H1 (cell line): Measurements from ENCODE around the gene VENTX. TPM values are rescaled to one million over a fixed set of nuclear protein-coding genes. Genes with fewer than 3 reads are reported as not detected.
A peak's percentile ranks its signal among the peaks of the same experiment; 100 is the strongest.

ENCODE experiments used
- CTCF ChIA-PET: fragments of 300-600 bp; sonication (Branson Sonifier 250); formaldehyde crosslinking; loops from one replicate; lab custom pipeline; 2021; ENCODE audit not compliant: partially characterized antibody; lab: Charles Lee
- POLR2A ChIA-PET: fragments of 300-600 bp; sonication (Branson Sonifier 250); formaldehyde crosslinking; loops from one replicate; lab custom pipeline; 2021; ENCODE audit warnings: inconsistent platforms; ENCODE audit not compliant: partially characterized antibody; lab: Charles Lee
- DNase-seq, 2 experiments: peaks; one replicate each; pipeline versions ENCODE4 v3.0.0 to v3.0.0-alpha.2; 2010 to 2022; ENCODE audit warnings: low spot score in 2 of 2, low read depth in 1 of 2, mixed read lengths in 1 of 2
- FAIRE-seq: peaks from 2 replicates; lab custom pipeline; 2011; peaks lifted over from hg19 to GRCh38; lab: Jason Lieb, UNC
- H2AFZ ChIP-seq: 2 replicates; pipeline ENCODE4 v1.8.1; 2012; ENCODE audit warnings: low read length, inconsistent platforms
- H2AK5ac ChIP-seq: 2 replicates; pipeline ENCODE4 v1.6.1; 2013; ENCODE audit warnings: low read depth, low read length
- H2BK120ac ChIP-seq: replicated peaks from 2 replicates; pipeline ENCODE3; 2013; ENCODE audit warnings: low read depth, low read length, inconsistent platforms
- H2BK12ac ChIP-seq: 2 replicates; pipeline ENCODE4 v1.6.1; 2013; ENCODE audit warnings: low read depth, low read length
- H2BK15ac ChIP-seq: 2 replicates; pipeline ENCODE4 v1.6.1; 2013; ENCODE audit warnings: low read length
- H2BK20ac ChIP-seq: 2 replicates; pipeline ENCODE4 v1.6.1; 2013; ENCODE audit warnings: low read length
- H2BK5ac ChIP-seq: 2 replicates; pipeline ENCODE4 v1.6.1; 2013; ENCODE audit warnings: low read depth, low read length
- H3K14ac ChIP-seq: 2 replicates; pipeline ENCODE4 v1.6.1; 2013; ENCODE audit warnings: inconsistent platforms; ENCODE audit not compliant: insufficient read length
- H3K18ac ChIP-seq: 2 replicates; pipeline ENCODE4 v1.6.1; 2013; ENCODE audit warnings: low read length; ENCODE audit errors: extremely low read depth
- H3K23ac ChIP-seq: 2 replicates; pipeline ENCODE4 v1.6.1; 2013; ENCODE audit warnings: inconsistent platforms; ENCODE audit not compliant: insufficient read length
- H3K23me2 ChIP-seq: 2 replicates; pipeline ENCODE4 v1.6.1; 2013; ENCODE audit warnings: low read depth, low read length
- H3K27ac ChIP-seq: 2 replicates; pipeline ENCODE4 v1.6.1; 2011; ENCODE audit warnings: low read depth, low read length, inconsistent platforms
- H3K27me3 ChIP-seq, 4 experiments: replicated peaks in 1 of 4; 1 replicate in 1 of 4; 2 replicates in 3 of 4; pipeline versions ENCODE4 v1.6.1 to v1.8.1; 2011 to 2013; ENCODE audit warnings: low read length in 3 of 4, mild to moderate bottlenecking in 3 of 4, inconsistent platforms in 2 of 4, mixed read lengths in 2 of 4, moderate library complexity in 1 of 4; ENCODE audit not compliant: control insufficient read depth in 3 of 4, insufficient read depth in 3 of 4; ENCODE audit errors: extremely low read depth in 1 of 4
- H3K36me3 ChIP-seq, 4 experiments: 2 replicates each; pipeline versions ENCODE4 v1.6.1 to v1.8.1; 2011 to 2013; ENCODE audit warnings: mild to moderate bottlenecking in 4 of 4, low read length in 3 of 4, moderate library complexity in 2 of 4, control low read depth in 1 of 4, inconsistent platforms in 1 of 4; ENCODE audit not compliant: insufficient read depth in 4 of 4, control insufficient read depth in 2 of 4
- H3K4ac ChIP-seq: replicated peaks from 2 replicates; pipeline ENCODE3; 2013; ENCODE audit warnings: low read length, low read depth, mixed read lengths, inconsistent platforms; ENCODE audit not compliant: insufficient read length
- H3K4me1 ChIP-seq, 4 experiments: replicated peaks in 1 of 4; 1 replicate in 1 of 4; 2 replicates in 3 of 4; pipeline versions ENCODE4 v1.6.1 to v1.8.1; 2011 to 2013; ENCODE audit warnings: low read length in 3 of 4, inconsistent platforms in 2 of 4, mixed read lengths in 1 of 4; ENCODE audit not compliant: insufficient read depth in 4 of 4, control insufficient read depth in 3 of 4
- H3K4me2 ChIP-seq, 2 experiments: 2 replicates each; pipeline versions ENCODE4 v1.6.1 to v1.8.1; 2011 to 2013; ENCODE audit warnings: low read depth in 2 of 2, low read length in 2 of 2, control low read depth in 1 of 2, inconsistent platforms in 1 of 2, mild to moderate bottlenecking in 1 of 2; ENCODE audit not compliant: insufficient read depth in 1 of 2
- H3K4me3 ChIP-seq, 4 experiments: fragments of 200-600, 300-600 bp in 1 of 4; sonication (generic), shearing (Covaris generic), sonication (Bioruptor Twin) in 1 of 4; 2 replicates each; pipeline versions ENCODE4 v1.5.1 to v1.8.1; 2011 to 2016; ENCODE audit warnings: low read length in 4 of 4, low read depth in 3 of 4, control low read depth in 2 of 4, inconsistent platforms in 2 of 4, mild to moderate bottlenecking in 2 of 4, mixed read lengths in 1 of 4, moderate library complexity in 1 of 4; ENCODE audit not compliant: insufficient read depth in 2 of 4; ENCODE audit errors: extremely low read depth in 1 of 4
- H3K56ac ChIP-seq: replicated peaks from 2 replicates; pipeline ENCODE3; 2013; ENCODE audit warnings: low read depth, mild to moderate bottlenecking, mixed read lengths, low read length, inconsistent platforms; ENCODE audit not compliant: insufficient read length
- H3K79me1 ChIP-seq: 2 replicates; pipeline ENCODE4 v1.6.1; 2013; ENCODE audit warnings: low read depth, low read length, control low read depth
- H3K79me2 ChIP-seq, 2 experiments: 2 replicates each; pipeline versions ENCODE4 v1.6.1 to v1.8.1; 2012 to 2013; ENCODE audit warnings: low read length in 2 of 2, mild to moderate bottlenecking in 2 of 2, inconsistent platforms in 1 of 2; ENCODE audit not compliant: insufficient read depth in 2 of 2, control insufficient read depth in 1 of 2
- H3K9ac ChIP-seq, 4 experiments: replicated peaks in 1 of 4; 1 replicate in 1 of 4; 2 replicates in 3 of 4; pipeline versions ENCODE4 v1.6.1 to v1.8.1; 2011 to 2013; ENCODE audit warnings: low read depth in 3 of 4, low read length in 3 of 4, control low read depth in 2 of 4, mild to moderate bottlenecking in 2 of 4, moderate library complexity in 2 of 4, inconsistent platforms in 1 of 4; ENCODE audit errors: extremely low read depth in 1 of 4
- H3K9me3 ChIP-seq, 2 experiments: 2 replicates each; pipeline versions ENCODE4 v1.6.1 to v1.8.1; 2012 to 2013; ENCODE audit warnings: mild to moderate bottlenecking in 2 of 2, moderate library complexity in 2 of 2, control low read depth in 1 of 2, inconsistent platforms in 1 of 2, low read depth in 1 of 2, low read length in 1 of 2, mixed read lengths in 1 of 2; ENCODE audit not compliant: insufficient read depth in 2 of 2
- H4K20me1 ChIP-seq, 2 experiments: replicated peaks in 1 of 2; 2 replicates each; pipeline versions ENCODE3 to v1.8.1; 2011 to 2013; ENCODE audit warnings: inconsistent platforms in 2 of 2, low read length in 2 of 2, mild to moderate bottlenecking in 1 of 2; ENCODE audit not compliant: insufficient read depth in 2 of 2, control insufficient read depth in 1 of 2
- H4K5ac ChIP-seq: 2 replicates; pipeline ENCODE4 v1.6.1; 2013; ENCODE audit warnings: low read length, low read depth, mixed read lengths, inconsistent platforms; ENCODE audit not compliant: insufficient read length
- H4K8ac ChIP-seq: 2 replicates; pipeline ENCODE4 v1.8.0; 2013; ENCODE audit warnings: mild to moderate bottlenecking, moderate library complexity, low read length, inconsistent platforms; ENCODE audit not compliant: insufficient read depth; ENCODE audit errors: extremely low read depth
- H4K91ac ChIP-seq: replicated peaks from 2 replicates; pipeline ENCODE3; 2013; ENCODE audit warnings: low read length, mixed read lengths, inconsistent platforms; ENCODE audit not compliant: insufficient read length
- EP300 ChIP-seq, 2 experiments: IDR thresholded peaks; 1 replicate in 1 of 2; 2 replicates in 1 of 2; pipeline ENCODE4 v1.6.1; 2011 to 2012; ENCODE audit warnings: low read depth in 2 of 2, low read length in 2 of 2, mild to moderate bottlenecking in 2 of 2, borderline replicate concordance in 1 of 2, inconsistent platforms in 1 of 2, moderate library complexity in 1 of 2
- WGBS, 2 experiments: shearing (Covaris generic) in 1 of 2; methylation state at CpG; one replicate each; pipeline versions ENCODE4 v1.1.6 to v1.1.7; 2013 to 2015; ENCODE audit warnings: low lambda C conversion rate in 2 of 2, mixed read lengths in 2 of 2, inconsistent platforms in 1 of 2, low coverage in 1 of 2, missing lambda C conversion rate in 1 of 2; ENCODE audit not compliant: insufficient replicate concordance in 2 of 2, insufficient coverage in 1 of 2, insufficient read length in 1 of 2; ENCODE audit errors: extremely low coverage in 1 of 2, missing lambda C conversion rate in 1 of 2; 5-methylcytosine and 5-hydroxymethylcytosine counted together
- polyA plus RNA-seq, 7 experiments: library from polyadenylated mRNA; depleted of rRNA in 3 of 7; stranded (reverse) in 5 of 7; unstranded in 2 of 7; fragments of >200 nt in 5 of 7; fragments of 200-250 nt in 2 of 7; gene quantifications; 1 replicate in 5 of 7; 2 replicates in 1 of 7; 4 replicates in 1 of 7; pipeline versions ENCODE4 v1.2.1 to v1.2.3, GENCODE V29; 2011 to 2013; ENCODE audit warnings: missing spikeins in 2 of 7, mixed read lengths in 2 of 7
- total RNA-seq: library from RNA; stranded (reverse); fragmentation: NEBNext Ultra II Directional; extraction: Animal tissue kit (Norgen Biotek cat#: 25700); gene quantifications from 2 replicates; pipeline ENCODE4 v1.2.1, GENCODE V29; 2021

VENTX gene
- total and polyA plus RNA-seq, 2 of the 8 experiments (the other 6 are each of a cell fraction or from before 2014, with no cell fraction given) = 5.6 TPM

DNA sequence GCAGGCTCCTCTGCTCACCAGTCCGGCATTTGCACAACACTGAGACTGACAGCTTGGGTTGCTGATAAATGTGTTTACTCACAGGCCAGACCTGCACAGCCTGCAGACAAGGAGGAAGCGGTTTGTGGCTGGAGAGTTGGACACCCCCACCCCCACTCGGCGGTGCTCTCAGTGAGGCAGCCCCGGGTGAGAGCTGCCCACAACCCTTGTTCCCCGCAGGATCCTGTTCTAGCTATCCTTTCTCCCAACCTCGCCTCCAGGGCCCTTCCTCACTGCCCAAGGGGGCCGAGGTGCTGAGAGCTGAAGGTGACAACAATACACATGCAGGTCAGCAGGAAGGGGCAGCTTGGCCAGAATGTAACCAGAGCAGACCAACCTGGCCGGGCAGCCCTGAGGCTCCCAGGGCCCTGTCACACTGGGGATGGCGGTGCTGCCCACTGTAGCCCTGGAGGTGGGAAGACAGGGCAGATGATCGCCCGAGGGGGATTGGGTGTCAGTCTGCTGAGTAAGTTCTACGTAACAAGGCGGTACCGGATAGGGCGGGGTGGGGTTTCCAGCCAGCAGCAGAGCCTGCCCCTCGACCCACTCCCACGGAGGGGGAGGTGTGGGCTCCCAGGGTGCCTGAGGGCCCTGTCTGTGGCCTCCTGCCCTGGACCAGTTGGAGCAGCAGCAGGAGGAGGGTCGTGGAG lies 41.1 kb downstream of the VENTX start:
- Histone ChIP-seq H4K8ac (0 out of 2 replicates have a peak overlapping the region, but pooled peaks have one; percentile 20), H3K14ac (no peak overlapping the region), H2BK20ac (no peak overlapping the region), H4K5ac (no peak overlapping the region), H3K23ac (no peak overlapping the region), H2BK12ac (no peak overlapping the region), H3K4me1 (peaks cover 0 to 13% (median 7%) of the 10 kb centered on the region in 4 experiments; a peak in 5 of 7 replicates), H4K20me1 (peaks cover 0 to 6% of the 10 kb centered on the region in 2 experiments), H4K91ac (no peak overlapping the region), H3K4ac (no peak overlapping the region), H3K27ac (no peak overlapping the region), H3K56ac (no peak overlapping the region)
- no peak for FAIRE-seq
- POLR2A ChIA-PET = interaction anchor here (0.8 to 2.4 kb wide), 5 partner anchors 11 to 65 kb away, joined by 3 to 7 read pairs (median 3); no protein-coding TSS in a partner anchor
- no peak for DNase-seq
- TF ChIP-seq EP300 (IDR thresholded peaks at IDR 0.05; ENCODE audit: borderline replicate concordance in 1 of 2, low read depth in 2 of 2, low read length in 2 of 2) = no peak
- TF ChIP-seq, all 59 proteins: peak for 0
- Histone ChIP-seq H3K4me2 (no peak overlapping the region), H3K9me3 (no peaks in the 10 kb centered on the region), H3K79me1 (no peaks in the 10 kb centered on the region), H3K4me3 (no peak overlapping the region), H3K27me3 (peaks cover 0 to 7% (median 4%) of the 10 kb centered on the region in 4 experiments; a peak in 6 of 7 replicates), H3K23me2 (peaks cover 5% of the 10 kb centered on the region; the same call in 1 of the 2 replicates), H3K9ac (no peak overlapping the region), H3K36me3 (peaks cover 4 to 22% (median 14%) of the 10 kb centered on the region in 4 experiments; a peak in 6 of 8 replicates), H2BK5ac (no peak overlapping the region), H3K18ac (no peak overlapping the region), H3K79me2 (no peaks in the 10 kb centered on the region), H2AK5ac (no peak overlapping the region), H2BK15ac (no peak overlapping the region), H2BK120ac (no peak overlapping the region), H2AFZ (no peak overlapping the region)
- whole genome bisulfite sequencing, 2 experiments = 93% methylated on average over 18 of the region's 19 CpGs; no CpG with 5 or more reads in 1 of the 2 experiments
- CTCF ChIA-PET = interaction anchor here (0.6 to 1.8 kb wide), 6 partner anchors 12 to 339 kb away, joined by 3 to 4 read pairs (median 4); no protein-coding TSS in a partner anchor
